GM23338 (cell line): ENCODE measurements around the gene RPGRIP1. TPM values are rescaled to one million over a fixed set of nuclear protein-coding genes. Genes with fewer than 3 reads are reported as not detected.
A peak's percentile ranks its signal among the peaks of the same experiment; 100 is the strongest.

ENCODE experiments used
- ATAC-seq: fragments of 200-7000 bp; cut with Tn5 transposase; 3 replicates; pipeline ENCODE4 v1.9.1; 2020
- DNase-seq: peaks from one replicate; pipeline ENCODE4 v3.0.0-alpha.2; 2015; ENCODE audit warnings: low spot score
- H2AFZ ChIP-seq: fragments of 200-600 bp; sonication (generic); 2 replicates; pipeline ENCODE4 v1.8.0; 2016; ENCODE audit warnings: antibody characterized with exemption, mild to moderate bottlenecking, moderate library complexity
- H3F3A ChIP-seq: fragments of 200-600 bp; sonication (generic); replicated peaks from 2 replicates; pipeline ENCODE4 v1.8.0; 2017; ENCODE audit warnings: antibody characterized with exemption, mixed run types, low read depth
- H3K27ac ChIP-seq: fragments of 200-600 bp; sonication (generic); 2 replicates; pipeline ENCODE4 v1.6.1; 2016; ENCODE audit warnings: low read depth
- H3K27me3 ChIP-seq: fragments of 200-600 bp; sonication (generic); 2 replicates; pipeline ENCODE4 v1.8.0; 2016; ENCODE audit warnings: mild to moderate bottlenecking, mixed run types, moderate library complexity; ENCODE audit not compliant: insufficient read depth
- H3K36me3 ChIP-seq: fragments of 200-600 bp; sonication (generic); 2 replicates; pipeline ENCODE4 v1.8.0; 2016; ENCODE audit warnings: mild to moderate bottlenecking; ENCODE audit not compliant: insufficient read depth
- H3K4me1 ChIP-seq: fragments of 200-600 bp; sonication (generic); 2 replicates; pipeline ENCODE4 v1.8.0; 2016; ENCODE audit warnings: mild to moderate bottlenecking, moderate library complexity; ENCODE audit not compliant: insufficient read depth
- H3K4me2 ChIP-seq: fragments of 200-600 bp; sonication (generic); 2 replicates; pipeline ENCODE4 v1.7.1; 2017; ENCODE audit warnings: mixed run types
- H3K4me3 ChIP-seq: fragments of 200-600 bp; sonication (generic); 2 replicates; pipeline ENCODE4 v1.6.1; 2016; ENCODE audit warnings: mixed run types
- H3K79me2 ChIP-seq: fragments of 200-600 bp; sonication (generic); replicated peaks from 2 replicates; pipeline ENCODE4 v1.8.0; 2017; ENCODE audit warnings: mild to moderate bottlenecking; ENCODE audit not compliant: insufficient read depth
- H3K9me2 ChIP-seq: fragments of 200-600 bp; sonication (generic); 2 replicates; pipeline ENCODE4 v1.8.0; 2017; ENCODE audit not compliant: insufficient read depth
- H4K20me1 ChIP-seq: fragments of 200-600 bp; sonication (generic); replicated peaks from 2 replicates; pipeline ENCODE4 v1.8.0; 2017; ENCODE audit warnings: mild to moderate bottlenecking; ENCODE audit not compliant: insufficient read depth
- H3K27ac Mint-ChIP-seq: 2 replicates; pipeline ENCODE4 v1.8.0; 2020; ENCODE audit warnings: inconsistent platforms, mild to moderate bottlenecking, moderate library complexity, mixed read lengths
- H3K27me3 Mint-ChIP-seq: 3 replicates; pipeline ENCODE4 v1.8.0; 2022; ENCODE audit warnings: low read depth, mild to moderate bottlenecking, moderate library complexity, mixed read lengths, inconsistent platforms; ENCODE audit not compliant: insufficient read depth, poor library complexity
- H3K36me3 Mint-ChIP-seq: 3 replicates; pipeline ENCODE4 v1.8.0; 2021; ENCODE audit warnings: low read depth, mild to moderate bottlenecking, inconsistent platforms, moderate library complexity, mixed read lengths
- H3K4me1 Mint-ChIP-seq: 3 replicates; pipeline ENCODE4 v1.8.0; 2020; ENCODE audit warnings: mild to moderate bottlenecking, inconsistent platforms, mixed read lengths
- H3K4me3 Mint-ChIP-seq: 3 replicates; pipeline ENCODE4 v1.8.0; 2021; ENCODE audit warnings: moderate library complexity, mild to moderate bottlenecking, inconsistent platforms, mixed read lengths
- H3K9me3 Mint-ChIP-seq: 3 replicates; pipeline ENCODE4 v1.8.0; 2020; ENCODE audit warnings: moderate library complexity, mild to moderate bottlenecking, inconsistent platforms, mixed read lengths
- CREB1 ChIP-seq: fragments of 250-450 bp; sonication (Bioruptor Pico); IDR thresholded peaks from 2 replicates; pipeline ENCODE4 v1.5.0; 2020; ENCODE audit warnings: low read depth, mild to moderate bottlenecking, moderate library complexity
- EZH2 ChIP-seq: fragments of 200-600 bp; sonication (generic); IDR thresholded peaks from one replicate; pipeline ENCODE4 v1.8.0; 2017; ENCODE audit warnings: antibody characterized with exemption, mild to moderate bottlenecking, low read depth; ENCODE audit not compliant: unreplicated experiment
- EZH2phosphoT487 ChIP-seq: fragments of 200-600 bp; sonication (generic); IDR thresholded peaks from one replicate; pipeline ENCODE4 v1.8.1; 2018; ENCODE audit warnings: antibody characterized with exemption; ENCODE audit not compliant: unreplicated experiment
- JUNB ChIP-seq: IDR thresholded peaks from one replicate; pipeline ENCODE4 v1.6.1; 2016; ENCODE audit warnings: antibody characterized with exemption; ENCODE audit not compliant: unreplicated experiment
- NANOG ChIP-seq: IDR thresholded peaks from 2 replicates; pipeline ENCODE4 v1.6.1; 2016; ENCODE audit warnings: antibody characterized with exemption, borderline replicate concordance
- POLR2AphosphoS5 ChIP-seq: IDR thresholded peaks from 2 replicates; pipeline ENCODE4 v1.6.1; 2016; ENCODE audit warnings: antibody characterized with exemption, low read depth
- REST ChIP-seq: IDR thresholded peaks from one replicate; pipeline ENCODE4 v1.6.1; 2018; ENCODE audit warnings: antibody characterized with exemption; ENCODE audit not compliant: unreplicated experiment
- STAT1 ChIP-seq: IDR thresholded peaks from one replicate; pipeline ENCODE4 v1.6.1; 2016; ENCODE audit warnings: antibody characterized with exemption; ENCODE audit not compliant: unreplicated experiment
- ZNF114 ChIP-seq: fragments of 250-450 bp; sonication (Bioruptor Pico); IDR thresholded peaks from 2 replicates; pipeline ENCODE4 v1.5.0; 2020; ENCODE audit warnings: mild to moderate bottlenecking, moderate library complexity
- ZNF331 ChIP-seq: fragments of 250-450 bp; sonication (Bioruptor Pico); IDR thresholded peaks from 2 replicates; pipeline ENCODE4 v1.5.0; 2020; ENCODE audit warnings: low read depth, mild to moderate bottlenecking, moderate library complexity
- polyA plus RNA-seq: library from polyadenylated mRNA; unstranded; fragments of >200 nt; fragmentation: Nextera tagmentation; extraction: Ambion mirVana; gene quantifications from 2 replicates; pipeline ENCODE4 v1.2.1, GENCODE V29; 2016
- total RNA-seq: library from RNA; depleted of rRNA; stranded (reverse); fragments of >200 nt; shearing (Covaris generic); gene quantifications from 2 replicates; pipeline ENCODE4 v1.2.3, GENCODE V29; 2014
- TF ChIP-seq, protein P1 (sequence below), 2 experiments: fragments of 200-600 bp in 1 of 2; sonication (generic) in 1 of 2; conservative IDR thresholded peaks; 2 replicates each; pipeline versions ENCODE4 v1.5.1 to v1.6.1; 2016 to 2017; ENCODE audit warnings: antibody characterized with exemption in 2 of 2, low read depth in 2 of 2, mild to moderate bottlenecking in 2 of 2, moderate library complexity in 1 of 2
- TF ChIP-seq, protein P2 (sequence below): IDR thresholded peaks from 2 replicates; pipeline ENCODE4 v1.6.1; 2016; ENCODE audit warnings: antibody characterized with exemption

The RPGRIP1 gene
- total and polyA plus RNA-seq, 2 experiments from 2014 or later = 0.24 to 1.6 TPM

DNA sequence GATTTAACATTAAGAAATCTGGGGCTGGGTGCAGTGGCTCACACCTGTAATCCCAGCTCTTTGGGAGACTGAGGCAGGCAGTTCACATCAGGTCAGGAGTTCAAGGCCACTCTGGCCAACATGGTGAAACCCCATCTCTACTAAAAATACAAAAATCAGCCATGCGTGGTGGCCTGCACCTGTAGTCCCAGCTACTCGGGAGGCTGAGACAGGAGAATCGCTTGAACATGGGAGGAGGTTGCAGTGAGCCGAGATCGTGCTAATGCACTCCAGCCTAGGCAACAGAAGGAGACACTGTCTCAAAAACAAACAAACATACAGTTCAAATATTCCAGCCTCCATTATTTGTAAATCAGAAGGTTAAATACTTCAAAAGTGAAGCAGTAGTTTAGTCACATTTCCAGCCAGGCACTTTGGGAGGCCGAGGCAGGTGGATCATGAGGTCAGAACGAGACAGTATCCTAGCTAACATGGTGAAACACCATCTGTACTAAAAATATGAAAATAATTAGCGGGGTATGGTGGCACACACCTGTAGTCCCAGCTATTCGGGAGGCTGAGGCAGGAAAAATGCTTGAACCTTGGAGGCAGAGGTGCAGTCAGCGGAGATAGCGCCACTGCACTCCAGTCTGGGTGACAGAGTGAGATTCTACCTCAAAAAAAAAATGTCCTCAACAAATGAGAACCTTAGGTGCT is 40.9 kb upstream of the RPGRIP1 start (continued):
- TF ChIP-seq, protein P1, sequence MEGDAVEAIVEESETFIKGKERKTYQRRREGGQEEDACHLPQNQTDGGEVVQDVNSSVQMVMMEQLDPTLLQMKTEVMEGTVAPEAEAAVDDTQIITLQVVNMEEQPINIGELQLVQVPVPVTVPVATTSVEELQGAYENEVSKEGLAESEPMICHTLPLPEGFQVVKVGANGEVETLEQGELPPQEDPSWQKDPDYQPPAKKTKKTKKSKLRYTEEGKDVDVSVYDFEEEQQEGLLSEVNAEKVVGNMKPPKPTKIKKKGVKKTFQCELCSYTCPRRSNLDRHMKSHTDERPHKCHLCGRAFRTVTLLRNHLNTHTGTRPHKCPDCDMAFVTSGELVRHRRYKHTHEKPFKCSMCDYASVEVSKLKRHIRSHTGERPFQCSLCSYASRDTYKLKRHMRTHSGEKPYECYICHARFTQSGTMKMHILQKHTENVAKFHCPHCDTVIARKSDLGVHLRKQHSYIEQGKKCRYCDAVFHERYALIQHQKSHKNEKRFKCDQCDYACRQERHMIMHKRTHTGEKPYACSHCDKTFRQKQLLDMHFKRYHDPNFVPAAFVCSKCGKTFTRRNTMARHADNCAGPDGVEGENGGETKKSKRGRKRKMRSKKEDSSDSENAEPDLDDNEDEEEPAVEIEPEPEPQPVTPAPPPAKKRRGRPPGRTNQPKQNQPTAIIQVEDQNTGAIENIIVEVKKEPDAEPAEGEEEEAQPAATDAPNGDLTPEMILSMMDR (conservative IDR thresholded peaks at IDR 0.05; ENCODE audit: low read depth in 2 of 2) = no peak
- TF ChIP-seq ZNF114 (CRISPR knock-in tag) (no peak), POLR2AphosphoS5 (no peak), EZH2 (no peak), CREB1 (CRISPR knock-in tag) (no peak), REST (no peak), STAT1 (no peak)
- TF ChIP-seq, protein P2, sequence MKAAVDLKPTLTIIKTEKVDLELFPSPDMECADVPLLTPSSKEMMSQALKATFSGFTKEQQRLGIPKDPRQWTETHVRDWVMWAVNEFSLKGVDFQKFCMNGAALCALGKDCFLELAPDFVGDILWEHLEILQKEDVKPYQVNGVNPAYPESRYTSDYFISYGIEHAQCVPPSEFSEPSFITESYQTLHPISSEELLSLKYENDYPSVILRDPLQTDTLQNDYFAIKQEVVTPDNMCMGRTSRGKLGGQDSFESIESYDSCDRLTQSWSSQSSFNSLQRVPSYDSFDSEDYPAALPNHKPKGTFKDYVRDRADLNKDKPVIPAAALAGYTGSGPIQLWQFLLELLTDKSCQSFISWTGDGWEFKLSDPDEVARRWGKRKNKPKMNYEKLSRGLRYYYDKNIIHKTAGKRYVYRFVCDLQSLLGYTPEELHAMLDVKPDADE = no peak

GRCh38 chr14:21240417-21240816 is 39.5 kb upstream of the RPGRIP1 start:
- Histone ChIP-seq H2AFZ (no peak overlapping the region), H3K27ac (peak overlapping the region; percentile 28; the same call in 1 of the 2 replicates), H4K20me1 (peaks cover 96% of the 10 kb centered on the region), H3K4me2 (no peak overlapping the region), H3K4me1 (peaks cover 19% of the 10 kb centered on the region; the same call in 1 of the 2 replicates), H3K9me2 (no peaks in the 10 kb centered on the region), H3K27me3 (no peaks in the 10 kb centered on the region), H3K79me2 (peaks cover 100% of the 10 kb centered on the region), H3K4me3 (no peak overlapping the region), H3K36me3 (peaks cover 50% of the 10 kb centered on the region; the same call in 1 of the 2 replicates), H3F3A (peaks cover 46% of the 10 kb centered on the region)
- ATAC-seq (no peak), DNase-seq (no peak)
- Mint-ChIP-seq H3K4me1 (peaks cover 43% of the 10 kb centered on the region), H3K9me3 (no peaks in the 10 kb centered on the region; the same call in 2 of the 3 replicates), H3K27me3 (peaks cover 24% of the 10 kb centered on the region), H3K4me3 (no peak overlapping the region), H3K27ac (no peak overlapping the region), H3K36me3 (peaks cover 82% of the 10 kb centered on the region)
- TF ChIP-seq EZH2 = no peak
- TF ChIP-seq POLR2AphosphoS5 = no peak
- TF ChIP-seq REST = no peak
- no peak for TF ChIP-seq ZNF114 (CRISPR knock-in tag)
- no peak for TF ChIP-seq NANOG
- no peak for TF ChIP-seq EZH2phosphoT487
- TF ChIP-seq ZNF331 = no peak
- no peak for TF ChIP-seq JUNB
- TF ChIP-seq, protein P2 = no peak
